Breast epithelium (tissue), 4 donors: ENCODE data around the gene CSF2RB. TPM values are rescaled to one million over a fixed set of nuclear protein-coding genes. Genes with fewer than 3 reads are reported as not detected.

Source experiments
- DNase-seq, 2 donors: peaks; one replicate each; pipeline ENCODE4 v3.0.0-alpha.2; 2019; ENCODE audit warnings: low spot score in 2 of 2
- H3K27ac ChIP-seq, 2 donors: fragments of 200-600 bp; sonication (generic) in 1 of 2; one replicate each; pipeline ENCODE4 v1.5.1; 2016 to 2019; ENCODE audit warnings: mild to moderate bottlenecking in 1 of 2
- H3K27me3 ChIP-seq, 2 donors: fragments of 200-600 bp; sonication (generic) in 1 of 2; one replicate each; pipeline versions ENCODE4 v1.5.1 to v1.6.0; 2017 to 2019; ENCODE audit warnings: control low read depth in 1 of 2, mild to moderate bottlenecking in 1 of 2
- H3K36me3 ChIP-seq: fragments of 200-600 bp; one replicate; pipeline ENCODE4 v1.5.1; 2019
- H3K4me1 ChIP-seq, 2 donors: fragments of 200-600 bp; sonication (generic); one replicate each; pipeline ENCODE4 v1.5.1; 2016 to 2019; ENCODE audit warnings: control low read depth in 1 of 2
- H3K4me3 ChIP-seq, 3 donors: fragments of 200-600 bp; sonication (generic); 1 replicate in 2 of 3; 2 replicates in 1 of 3; pipeline ENCODE4 v1.5.1; 2016 to 2019; ENCODE audit warnings: mild to moderate bottlenecking in 3 of 3, moderate library complexity in 2 of 3
- H3K9me3 ChIP-seq, 2 donors: fragments of 200-600 bp; sonication (generic) in 1 of 2; one replicate each; pipeline ENCODE4 v1.5.1; 2016 to 2019; ENCODE audit warnings: control low read depth in 1 of 2
- POLR2A ChIP-seq: fragments of 450-650 bp; IDR thresholded peaks from one replicate; pipeline ENCODE4 v1.6.1; 2016; ENCODE audit warnings: antibody characterized with exemption, mild to moderate bottlenecking, moderate library complexity
- POLR2AphosphoS5 ChIP-seq, 3 donors: sonication (generic); formaldehyde crosslinking; IDR thresholded peaks; one replicate each; pipeline ENCODE4 v1.6.1; 2017; ENCODE audit warnings: antibody characterized with exemption in 3 of 3
- intact Hi-C: fragments of 100-400 bp; cut with DNase I; formaldehyde crosslinking; loops from one replicate; pipeline ENCODE4 v1.15.1; 2023; ENCODE audit warnings: low total_unique reads
- total RNA-seq, 3 donors: library from RNA; depleted of rRNA; stranded (reverse); fragments of >200 nt; gene quantifications; one replicate each; pipeline ENCODE4 v1.1.0, GENCODE V29; 2016
- TF ChIP-seq, protein P1 (sequence below), 3 donors: fragments of 450-650 bp; IDR thresholded peaks; one replicate each; pipeline ENCODE4 v1.5.1; 2016 to 2017; ENCODE audit warnings: antibody characterized with exemption in 3 of 3, mild to moderate bottlenecking in 3 of 3, moderate library complexity in 3 of 3

CSF2RB gene
- total RNA-seq, 3 donors from 2014 or later = 3.3 to 8.6 (median 3.8) TPM

DNA sequence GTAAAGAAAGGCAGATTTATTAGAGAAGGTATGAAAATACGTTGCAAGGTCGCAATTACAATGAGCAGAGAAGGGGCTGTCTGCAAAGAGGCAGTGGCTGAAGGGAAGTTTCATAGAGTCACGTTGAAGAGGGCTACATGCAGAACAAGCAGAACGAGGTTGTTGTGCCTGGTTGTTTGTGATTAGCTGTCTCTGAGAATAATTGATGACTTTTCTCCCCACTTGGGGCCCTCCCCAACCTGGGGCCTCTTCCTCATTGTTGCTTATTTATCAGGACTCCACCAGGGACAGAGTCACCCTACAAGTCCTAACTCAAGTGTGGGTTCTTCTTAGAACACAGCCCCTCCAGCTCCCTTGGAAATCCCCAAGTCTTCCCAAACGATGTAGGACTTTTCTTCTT, 29.1 kb downstream of the CSF2RB start:
- no peaks in the 10 kb centered on the region for H3K9me3 ChIP-seq
- H3K27me3 ChIP-seq = no peaks in the 10 kb centered on the region
- no peak overlapping the region for H3K27ac ChIP-seq
- H3K4me3 ChIP-seq = no peak overlapping the region
- no peak for DNase-seq
- H3K36me3 ChIP-seq = no peaks in the 10 kb centered on the region
- no peaks in the 10 kb centered on the region for H3K4me1 ChIP-seq
- TF ChIP-seq, protein P1, sequence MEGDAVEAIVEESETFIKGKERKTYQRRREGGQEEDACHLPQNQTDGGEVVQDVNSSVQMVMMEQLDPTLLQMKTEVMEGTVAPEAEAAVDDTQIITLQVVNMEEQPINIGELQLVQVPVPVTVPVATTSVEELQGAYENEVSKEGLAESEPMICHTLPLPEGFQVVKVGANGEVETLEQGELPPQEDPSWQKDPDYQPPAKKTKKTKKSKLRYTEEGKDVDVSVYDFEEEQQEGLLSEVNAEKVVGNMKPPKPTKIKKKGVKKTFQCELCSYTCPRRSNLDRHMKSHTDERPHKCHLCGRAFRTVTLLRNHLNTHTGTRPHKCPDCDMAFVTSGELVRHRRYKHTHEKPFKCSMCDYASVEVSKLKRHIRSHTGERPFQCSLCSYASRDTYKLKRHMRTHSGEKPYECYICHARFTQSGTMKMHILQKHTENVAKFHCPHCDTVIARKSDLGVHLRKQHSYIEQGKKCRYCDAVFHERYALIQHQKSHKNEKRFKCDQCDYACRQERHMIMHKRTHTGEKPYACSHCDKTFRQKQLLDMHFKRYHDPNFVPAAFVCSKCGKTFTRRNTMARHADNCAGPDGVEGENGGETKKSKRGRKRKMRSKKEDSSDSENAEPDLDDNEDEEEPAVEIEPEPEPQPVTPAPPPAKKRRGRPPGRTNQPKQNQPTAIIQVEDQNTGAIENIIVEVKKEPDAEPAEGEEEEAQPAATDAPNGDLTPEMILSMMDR (IDR thresholded peaks at IDR 0.05) = no peak
- TF ChIP-seq POLR2AphosphoS5 (IDR thresholded peaks at IDR 0.05) = no peak
- no peak for TF ChIP-seq POLR2A
- intact Hi-C loops = no loop called here

DNA sequence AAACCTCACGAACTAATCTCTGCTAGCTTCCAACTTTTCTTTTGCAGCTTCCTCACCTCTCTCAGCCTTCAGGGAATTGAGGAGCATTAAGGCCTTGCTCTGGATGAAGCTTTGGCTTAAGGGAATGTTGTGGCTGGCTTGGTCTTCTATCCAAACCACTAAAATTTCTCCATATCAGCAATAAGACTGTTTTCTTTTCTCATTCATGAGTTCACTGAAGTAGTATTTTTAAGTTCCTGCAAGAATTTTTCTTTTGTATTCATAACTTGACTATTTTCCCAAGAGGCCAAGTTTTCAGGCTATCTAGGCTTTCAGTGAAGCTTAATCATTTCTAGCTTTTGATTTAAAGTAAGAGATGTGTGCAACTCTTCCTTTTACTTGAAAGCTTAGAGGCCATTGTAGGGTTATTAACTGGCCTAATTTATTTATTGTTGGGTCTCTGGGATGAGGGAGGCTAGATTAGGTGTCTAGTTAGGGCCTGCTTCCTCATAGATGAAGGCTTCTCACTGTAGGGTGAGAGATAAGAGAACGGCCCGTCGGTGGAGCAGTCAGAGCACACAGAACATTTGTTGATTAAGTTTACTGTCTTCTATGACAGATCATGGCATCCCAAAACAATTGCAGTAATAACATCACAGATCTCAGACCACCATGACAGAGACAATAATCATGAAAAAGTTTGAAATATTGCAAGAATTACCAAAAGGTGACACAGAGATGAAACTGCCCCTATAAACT, 33.2 kb downstream of the CSF2RB start:
- TF ChIP-seq, protein P1 (IDR thresholded peaks at IDR 0.05) = no peak
- no peak for TF ChIP-seq POLR2AphosphoS5 (IDR thresholded peaks at IDR 0.05)
- H3K27me3 ChIP-seq = no peaks in the 10 kb centered on the region
- H3K4me3 ChIP-seq = no peak overlapping the region
- H3K9me3 ChIP-seq = no peaks in the 10 kb centered on the region
- intact Hi-C loops = no loop called here
- no peaks in the 10 kb centered on the region for H3K36me3 ChIP-seq
- no peak for DNase-seq
- H3K4me1 ChIP-seq = no peaks in the 10 kb centered on the region
- no peak overlapping the region for H3K27ac ChIP-seq

DNA sequence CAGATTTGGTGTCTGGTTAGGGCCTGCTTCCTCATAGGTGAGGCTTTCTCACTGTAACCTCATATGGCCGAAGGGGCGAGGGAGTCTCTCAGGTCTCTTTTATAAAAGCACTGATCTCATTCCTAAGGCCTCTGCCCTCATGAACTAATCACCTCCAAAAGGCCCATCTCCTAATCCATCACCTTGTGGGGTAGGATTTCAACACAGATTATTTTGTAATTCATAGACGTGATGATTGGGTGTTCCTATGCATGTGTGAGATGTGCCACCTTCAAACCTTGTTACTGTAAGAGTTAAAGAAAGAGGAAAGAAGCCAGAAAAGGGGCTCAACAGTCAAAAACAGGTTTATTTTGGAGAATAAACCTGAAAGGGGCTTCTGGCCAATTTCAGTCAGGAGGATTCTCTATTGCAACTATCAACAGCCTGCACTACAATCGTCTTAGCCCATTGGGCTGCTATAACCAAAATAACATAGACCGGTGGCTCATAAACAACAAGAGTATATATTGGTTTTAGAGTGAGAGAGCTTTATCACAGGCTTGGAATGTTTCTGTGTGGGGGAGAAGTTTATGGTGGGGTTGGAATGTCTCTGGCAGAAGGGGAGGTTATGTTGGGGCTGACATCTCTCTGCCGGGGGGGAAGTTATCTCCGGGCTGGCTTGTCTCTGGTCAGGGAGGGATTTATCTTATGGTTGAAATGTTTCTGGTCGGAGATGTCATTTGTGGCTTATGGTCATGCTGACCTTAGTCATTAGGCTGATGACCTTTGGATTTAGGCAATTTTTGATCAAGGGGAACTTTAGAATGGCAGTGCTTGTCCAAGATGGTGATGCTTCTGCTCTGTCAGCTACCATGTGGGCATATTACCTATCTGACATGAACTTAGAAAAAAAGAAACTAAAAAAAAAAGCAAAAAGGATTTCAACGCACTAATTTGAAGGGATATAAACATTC, 35.1 kb downstream of the CSF2RB start:
- intact Hi-C loops = no loop called here
- TF ChIP-seq, protein P1 (IDR thresholded peaks at IDR 0.05) = no peak
- no peak for TF ChIP-seq POLR2AphosphoS5 (IDR thresholded peaks at IDR 0.05)
- no peak for TF ChIP-seq POLR2A
- Histone ChIP-seq H3K9me3 (no peaks in the 10 kb centered on the region), H3K4me1 (no peaks in the 10 kb centered on the region), H3K27me3 (no peaks in the 10 kb centered on the region), H3K27ac (no peak overlapping the region), H3K4me3 (no peak overlapping the region), H3K36me3 (no peaks in the 10 kb centered on the region)
- DNase-seq = no peak

DNA sequence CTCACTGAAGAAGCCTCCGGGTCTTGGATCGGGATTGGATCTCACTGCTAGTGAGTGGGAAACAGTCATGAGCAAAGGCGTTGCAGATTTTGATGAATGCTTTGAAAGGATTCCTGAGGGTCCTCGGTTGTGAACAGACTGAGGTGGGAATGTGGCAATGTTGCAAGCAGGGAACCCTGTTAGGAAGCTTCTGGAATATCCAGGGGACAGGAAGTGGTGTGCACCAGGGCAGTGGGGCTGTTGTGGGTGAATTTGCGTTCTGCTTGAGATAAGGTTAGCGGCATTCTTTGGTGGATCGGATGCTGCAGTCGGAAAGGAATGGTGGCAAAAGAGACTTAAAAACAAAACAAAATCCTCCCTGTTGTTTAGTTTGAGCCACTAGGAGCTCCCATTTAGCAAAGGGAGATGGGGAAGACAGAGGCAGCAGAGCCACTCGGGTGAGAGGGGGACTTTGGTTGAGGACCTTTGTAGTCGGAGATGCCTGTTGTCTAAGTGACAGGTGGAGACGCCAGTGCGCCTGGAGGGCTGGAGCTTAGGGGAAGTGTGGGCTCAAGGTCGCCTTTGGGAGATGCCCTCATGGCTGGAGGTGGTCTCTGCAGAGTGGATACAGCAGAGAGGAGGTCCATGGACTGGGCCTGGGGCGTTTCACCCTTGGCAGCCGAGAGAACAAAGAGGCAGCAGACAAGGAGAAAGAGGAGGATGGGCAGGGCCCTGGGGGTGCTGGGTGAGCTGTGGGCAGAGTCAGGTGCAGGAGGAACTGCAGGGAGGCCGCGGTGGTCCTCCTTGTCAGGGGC, 37.6 kb downstream of the CSF2RB start:
- no peak for TF ChIP-seq POLR2A
- intact Hi-C loops = no loop called here
- DNase-seq = no peak
- no peaks in the 10 kb centered on the region for H3K36me3 ChIP-seq
- no peaks in the 10 kb centered on the region for H3K4me1 ChIP-seq
- H3K27ac ChIP-seq = no peak overlapping the region
- H3K27me3 ChIP-seq = no peaks in the 10 kb centered on the region
- no peaks in the 10 kb centered on the region for H3K9me3 ChIP-seq
- H3K4me3 ChIP-seq = no peak overlapping the region

DNA sequence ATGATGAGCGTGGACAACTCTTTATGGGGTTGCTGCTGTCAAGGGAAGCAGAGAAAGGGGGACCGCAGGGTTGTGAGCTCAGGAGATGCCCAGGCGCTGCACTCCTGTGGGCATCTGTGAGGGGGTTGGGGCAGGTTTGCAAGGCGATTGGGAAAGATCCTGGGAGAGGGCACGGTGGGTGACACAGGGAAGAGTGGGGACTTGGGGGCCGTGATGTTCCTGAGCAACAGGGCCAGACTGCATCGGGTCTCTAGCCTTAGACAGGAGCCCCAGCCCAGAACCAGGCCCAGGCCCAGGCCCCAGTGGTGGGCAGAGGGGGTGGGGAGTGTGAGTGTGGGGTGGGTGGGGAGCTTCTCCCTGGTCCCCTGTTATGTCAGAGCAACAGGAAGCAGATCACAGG, 38.3 kb downstream of the CSF2RB start:
- DNase-seq = no peak
- H3K27me3 ChIP-seq = no peaks in the 10 kb centered on the region
- no peaks in the 10 kb centered on the region for H3K4me1 ChIP-seq
- intact Hi-C loops = no loop called here
- no peak overlapping the region for H3K4me3 ChIP-seq
- H3K9me3 ChIP-seq = no peaks in the 10 kb centered on the region
- TF ChIP-seq POLR2A = no peak
- no peak overlapping the region for H3K27ac ChIP-seq
- H3K36me3 ChIP-seq = no peaks in the 10 kb centered on the region
